SIG-M5 treated with dmso at 0.1 percent for 504 hours (cell line): ENCODE data around the gene SPATA17.
"Not testable (repeated sequence)": the region's sequence is repeated elsewhere in the genome, so short reads cannot be mapped to it uniquely, and the experiment has no call there.

ENCODE experiments used
- DNase-seq: peaks from one replicate; lab custom pipeline; 2025; ENCODE audit not compliant: unreplicated experiment; lab: John Stamatoyannopoulos, UW

SPATA17 gene

DNA sequence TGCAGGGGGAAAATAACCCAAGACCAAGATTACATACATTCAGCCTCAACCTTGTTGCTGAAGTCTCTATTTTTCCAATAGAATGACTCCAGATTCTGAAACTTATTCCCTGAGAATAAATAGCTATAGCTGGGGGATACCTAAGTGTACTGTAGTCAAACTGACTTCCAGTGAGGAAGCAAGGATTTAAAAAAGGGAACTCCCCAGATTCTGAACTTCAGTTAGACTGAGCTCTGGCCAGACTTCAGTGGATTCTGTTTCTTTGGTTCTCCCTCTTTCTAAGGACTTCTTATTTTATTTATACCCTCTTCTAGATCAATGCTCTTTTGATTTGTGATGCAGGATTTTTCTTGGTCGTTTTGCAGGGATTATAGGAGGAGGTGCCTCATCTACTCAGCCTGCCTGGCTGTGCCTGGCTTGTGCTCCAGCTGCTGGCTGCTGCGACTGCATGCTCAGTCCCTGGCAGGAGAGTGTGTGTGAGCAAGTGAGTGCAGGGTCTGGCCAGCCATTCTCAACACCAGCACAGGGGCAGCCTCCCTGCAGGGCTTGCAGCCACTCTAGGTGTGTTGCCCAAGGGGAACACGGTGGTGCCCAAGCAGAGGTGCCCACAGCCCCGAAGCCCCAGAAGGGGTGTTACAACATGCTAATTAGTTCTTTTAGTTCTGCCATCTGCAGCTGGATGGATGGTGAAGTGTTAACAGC is 43.0 kb downstream of the SPATA17 start:
- no peak for DNase-seq

DNA sequence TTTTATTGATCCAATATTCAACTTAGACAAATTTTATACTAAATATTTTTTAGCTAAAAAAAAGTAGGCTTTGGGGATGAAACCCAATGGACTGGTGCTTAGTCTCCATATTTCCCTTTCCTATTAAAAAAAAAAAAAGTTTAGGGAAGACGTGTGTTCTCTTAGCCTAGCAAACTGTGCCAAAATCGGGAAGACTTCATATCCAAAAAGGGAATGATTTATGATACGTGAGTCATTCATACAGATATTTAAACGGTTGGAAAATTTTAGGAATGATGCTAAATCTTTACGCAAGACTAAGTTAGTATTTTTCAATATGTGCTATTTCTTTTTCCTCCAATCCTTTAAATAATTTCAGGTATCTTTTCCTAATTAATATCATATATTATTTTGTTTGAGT is 50.7 kb downstream of the SPATA17 start:
- DNase-seq: no peak

DNA sequence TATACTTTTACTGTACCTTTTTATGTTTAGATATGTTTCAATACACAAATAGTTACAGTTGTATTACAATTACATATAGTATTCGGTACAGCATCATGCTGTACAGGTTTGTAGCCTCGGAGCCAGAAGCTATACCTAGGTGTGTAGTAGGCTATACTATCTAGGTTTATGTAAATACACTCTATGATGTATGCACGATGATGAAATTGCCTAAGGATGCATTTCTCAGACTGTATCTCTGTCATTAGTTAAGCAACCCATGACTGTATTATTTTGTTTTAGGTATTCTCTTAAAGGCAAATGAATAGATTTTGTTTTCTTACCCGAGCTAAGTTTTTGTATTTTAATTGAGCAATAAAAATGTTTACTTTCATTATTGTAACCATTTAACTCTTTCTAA is 56.4 kb downstream of the SPATA17 start:
- DNase-seq: no peak

DNA sequence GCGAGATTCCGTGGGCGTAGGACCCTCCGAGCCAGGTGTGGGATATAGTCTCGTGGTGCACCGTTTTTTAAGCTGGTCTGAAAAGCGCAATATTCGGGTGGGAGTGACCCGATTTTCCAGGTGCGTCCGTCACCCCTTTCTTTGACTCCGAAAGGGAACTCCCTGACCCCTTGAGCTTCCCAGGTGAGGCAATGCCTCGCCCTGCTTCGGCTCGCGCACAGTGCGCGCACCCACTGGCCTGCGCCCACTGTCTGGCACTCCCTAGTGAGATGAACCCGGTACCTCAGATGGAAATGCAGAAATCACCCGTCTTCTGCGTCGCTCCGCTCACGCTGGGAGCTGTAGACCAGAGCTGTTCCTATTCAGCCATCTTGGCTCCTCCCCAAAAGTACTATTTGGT is 65.0 kb downstream of the SPATA17 start:
- not testable (repeated sequence) for DNase-seq

DNA sequence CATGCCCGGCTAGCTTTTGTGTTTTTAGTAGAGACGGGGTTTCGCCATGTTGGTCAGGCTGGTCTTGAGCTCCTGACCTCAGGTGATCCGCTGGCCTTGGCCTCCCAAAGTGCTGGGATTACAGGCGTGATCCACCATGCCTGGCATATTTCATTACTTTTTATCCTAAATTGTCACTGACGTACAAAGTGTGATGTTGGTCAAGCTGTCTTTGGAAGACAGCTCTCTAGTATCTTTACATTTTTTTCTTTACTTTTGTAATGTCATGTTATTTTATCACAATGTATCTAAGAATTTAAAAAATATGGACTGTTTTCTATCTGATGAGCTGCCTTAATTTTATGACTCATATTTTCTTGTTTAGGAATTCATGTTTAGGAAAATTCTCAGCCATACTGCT is 72.2 kb downstream of the SPATA17 start:
- no peak for DNase-seq

DNA sequence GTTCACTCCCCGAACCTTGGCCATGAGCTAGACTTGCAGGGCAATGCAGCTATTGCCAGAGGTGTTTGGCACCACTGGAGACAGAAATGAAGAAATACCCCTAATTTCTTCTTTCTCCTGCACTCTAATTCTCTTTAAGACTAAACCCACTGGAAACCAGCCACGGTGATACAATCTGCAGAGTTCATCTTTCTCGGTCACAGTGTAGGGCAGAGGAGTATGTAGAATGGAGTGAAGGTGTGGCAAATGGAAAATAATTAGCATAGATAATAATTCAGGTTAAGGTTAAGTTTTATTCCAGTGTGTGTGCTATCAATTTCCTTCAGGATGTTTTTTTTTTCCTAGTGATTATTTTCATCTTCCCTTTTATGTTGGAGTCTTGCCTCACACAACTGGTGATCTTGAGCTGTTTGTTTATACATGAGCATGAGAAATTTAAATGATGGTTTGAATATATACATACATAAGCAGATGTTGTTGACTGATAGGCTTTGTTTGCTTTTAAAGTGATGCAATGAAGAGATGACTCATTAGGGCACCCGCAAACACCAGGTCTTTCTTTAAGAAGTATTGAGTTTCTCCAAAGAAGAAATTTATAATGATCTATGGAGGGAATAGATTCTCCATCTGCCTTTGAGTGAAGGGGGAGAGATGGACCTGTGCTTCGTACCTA is 81.9 kb downstream of the SPATA17 start:
- DNase-seq: peak; percentile 52

DNA sequence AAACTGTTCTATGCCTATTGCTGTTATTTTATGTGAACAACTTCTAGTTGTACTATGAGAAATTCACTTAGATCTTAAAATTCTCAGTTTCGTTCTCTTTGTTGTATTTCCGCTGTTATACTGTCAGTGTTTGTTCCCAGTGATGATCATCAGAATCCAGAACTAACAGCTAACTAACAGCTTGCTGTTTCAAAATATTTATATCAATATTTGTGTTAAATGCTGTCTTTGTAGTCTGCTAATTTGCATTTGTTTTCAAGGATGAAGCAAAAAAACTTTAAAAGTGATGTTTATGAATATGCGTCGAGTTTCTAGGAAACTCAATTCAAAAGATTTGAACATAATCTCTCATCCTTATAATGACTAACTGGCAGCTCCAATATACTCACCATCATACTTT is 84.5 kb downstream of the SPATA17 start:
- no peak for DNase-seq

DNA sequence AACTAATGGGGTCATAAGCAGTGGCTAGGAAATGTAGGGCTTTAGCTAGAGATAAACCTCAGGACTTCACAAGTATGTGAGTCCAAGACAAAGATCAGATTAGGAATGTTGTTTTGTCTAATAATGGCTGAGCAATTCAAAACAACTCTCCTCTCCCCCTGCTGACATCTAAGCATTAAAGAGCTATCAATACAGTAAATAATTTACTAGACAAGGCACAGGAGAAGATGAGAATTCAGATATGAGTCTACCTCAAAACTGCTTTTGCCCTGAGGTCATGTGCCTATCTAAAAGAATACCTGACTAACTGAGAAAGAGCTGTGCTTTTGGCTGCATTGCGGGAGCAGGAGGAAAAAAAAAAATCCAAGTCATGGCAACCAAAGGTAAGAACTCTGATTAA is 86.8 kb downstream of the SPATA17 start:
- DNase-seq: no peak

DNA sequence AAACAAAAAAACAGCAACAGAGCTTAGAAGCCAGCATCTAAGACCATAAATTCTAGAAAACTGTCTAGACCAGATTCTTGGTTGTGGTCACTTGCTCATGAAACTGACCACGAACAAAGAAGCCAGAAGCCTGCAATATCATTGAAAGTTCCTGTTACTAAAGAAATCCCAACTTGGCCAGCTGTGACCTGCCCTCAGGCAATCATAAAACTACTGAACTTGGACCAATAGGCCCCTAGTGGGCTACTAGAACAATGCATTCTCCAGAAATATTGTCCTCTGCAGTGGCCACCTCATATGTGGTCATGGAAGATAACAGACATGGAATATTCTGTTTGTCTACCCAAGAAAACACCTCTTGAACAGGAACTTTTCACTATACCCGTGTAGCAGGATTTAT is 87.7 kb downstream of the SPATA17 start:
- DNase-seq: no peak

DNA sequence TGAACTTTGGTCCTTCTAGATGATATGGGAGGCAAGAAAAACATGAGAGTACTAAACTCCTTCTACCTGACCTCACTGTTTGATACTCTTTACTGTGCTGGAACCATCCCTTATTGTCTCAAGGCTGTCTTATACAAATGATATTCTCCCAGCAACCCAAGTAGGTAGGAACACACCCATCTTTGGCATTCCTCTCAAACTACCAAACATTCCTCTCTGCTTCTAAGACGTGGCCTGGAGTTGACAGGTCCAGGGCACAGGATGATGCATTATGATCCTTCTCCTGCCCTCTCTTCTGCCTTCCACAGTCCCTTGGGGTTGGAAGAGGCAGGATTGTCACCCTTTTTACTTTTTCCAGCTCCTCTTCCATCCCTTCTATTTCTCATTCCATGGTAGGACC is 90.5 kb downstream of the SPATA17 start:
- peak; percentile 18 for DNase-seq

DNA sequence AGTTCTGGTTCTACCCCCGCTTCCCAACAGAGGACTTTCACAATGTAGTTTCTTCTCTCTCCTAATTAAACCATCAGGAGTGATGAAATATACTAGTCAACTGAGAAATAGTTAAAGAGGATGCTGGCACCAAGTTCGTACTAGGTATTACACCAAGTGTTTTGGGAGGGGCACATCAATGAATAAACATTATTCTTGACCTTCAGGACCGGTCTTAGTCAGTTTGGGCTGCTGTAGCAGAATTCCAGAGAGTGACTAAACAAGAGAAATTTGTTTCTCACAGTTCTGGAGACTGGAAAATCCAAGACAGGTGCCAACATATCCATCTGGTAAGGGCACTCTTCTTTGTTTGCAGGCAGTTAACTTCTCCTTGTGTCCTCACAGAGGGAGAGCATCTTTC is 103.8 kb downstream of the SPATA17 start:
- DNase-seq: no peak

DNA sequence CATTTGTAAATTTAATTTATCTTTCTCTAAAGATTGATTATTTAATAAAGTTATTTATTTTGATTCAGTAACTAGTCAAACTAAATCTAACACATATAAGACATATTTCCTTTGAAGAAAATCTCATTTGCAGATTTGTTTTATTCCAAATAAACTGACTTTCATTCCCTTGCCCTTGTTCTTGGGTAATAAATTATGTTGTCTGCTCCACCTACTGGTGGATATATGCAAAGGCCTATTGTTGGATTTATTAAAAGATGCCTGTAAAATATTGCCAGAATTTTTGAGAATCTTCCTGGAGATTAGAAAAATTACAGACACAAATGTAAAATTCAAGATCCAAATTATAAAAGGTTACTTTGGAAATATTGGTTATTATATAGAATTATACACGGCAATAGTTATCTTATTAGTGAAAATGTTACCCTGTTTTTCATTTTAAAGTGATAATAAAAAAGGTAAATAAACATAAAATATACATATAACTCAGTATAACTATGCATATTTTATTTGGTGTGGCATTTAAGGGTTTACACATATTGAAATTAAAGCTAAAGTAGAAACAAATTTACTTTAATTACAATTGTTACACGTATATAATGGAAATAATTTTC is 116.1 kb downstream of the SPATA17 start:
- DNase-seq: peak; percentile 65

DNA sequence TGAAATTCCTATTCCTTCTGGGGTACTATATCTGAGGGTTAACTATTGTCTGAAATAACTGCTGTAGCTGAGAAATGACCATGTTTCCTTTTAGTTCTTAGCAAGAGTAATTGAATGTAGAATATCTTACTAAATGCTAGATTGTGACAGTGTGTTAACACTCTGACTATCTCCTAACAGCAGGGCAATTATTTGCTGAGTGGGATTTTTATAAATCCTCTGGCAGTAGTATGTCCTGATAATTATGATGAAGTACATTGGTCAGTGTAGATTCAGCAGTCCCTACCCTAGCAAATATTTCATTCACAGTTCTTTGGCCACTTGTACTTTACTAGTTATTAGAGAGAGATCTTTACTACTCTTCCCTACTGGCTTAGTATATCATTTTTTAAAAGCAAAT is 138.6 kb downstream of the SPATA17 start:
- no peak for DNase-seq

DNA sequence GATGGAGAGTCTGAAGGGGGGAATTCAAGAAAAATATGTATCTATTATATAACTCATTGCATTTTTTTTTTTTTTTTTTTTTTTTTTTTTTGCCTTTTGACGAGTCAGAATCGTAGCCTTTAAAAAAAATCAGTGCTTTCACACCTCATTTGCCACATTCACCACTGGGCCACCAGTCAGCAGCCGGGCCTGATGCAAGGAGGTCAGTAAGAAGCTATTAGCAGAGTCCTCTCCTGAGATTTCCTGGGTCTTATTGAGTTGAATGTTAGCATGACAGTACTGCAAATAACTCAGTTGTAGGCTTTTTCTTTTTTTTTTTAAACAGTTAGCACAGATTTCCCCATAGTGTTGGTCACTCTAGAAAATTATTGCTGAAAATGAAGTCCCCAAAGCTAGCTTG is 139.8 kb downstream of the SPATA17 start:
- DNase-seq: no peak

DNA sequence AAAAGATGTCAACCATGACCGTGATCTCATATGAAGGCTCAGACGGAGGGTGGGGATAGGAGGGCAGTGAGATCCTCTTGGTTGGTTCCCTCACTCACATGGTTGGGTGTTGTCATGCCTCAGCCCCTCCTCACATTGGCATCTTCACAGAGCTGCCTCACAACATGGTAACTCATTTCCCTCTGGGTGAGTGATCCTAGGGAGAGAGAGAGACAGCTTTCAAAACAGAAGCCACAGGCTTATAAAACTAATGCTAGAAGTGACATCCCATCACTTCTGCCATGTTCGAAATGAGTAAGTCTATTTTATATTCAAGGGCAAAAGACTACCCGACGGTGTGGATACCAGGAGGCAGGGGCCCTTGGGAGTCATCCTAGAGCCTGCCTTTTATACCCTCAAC is 145.5 kb downstream of the SPATA17 start:
- no peak for DNase-seq

DNA sequence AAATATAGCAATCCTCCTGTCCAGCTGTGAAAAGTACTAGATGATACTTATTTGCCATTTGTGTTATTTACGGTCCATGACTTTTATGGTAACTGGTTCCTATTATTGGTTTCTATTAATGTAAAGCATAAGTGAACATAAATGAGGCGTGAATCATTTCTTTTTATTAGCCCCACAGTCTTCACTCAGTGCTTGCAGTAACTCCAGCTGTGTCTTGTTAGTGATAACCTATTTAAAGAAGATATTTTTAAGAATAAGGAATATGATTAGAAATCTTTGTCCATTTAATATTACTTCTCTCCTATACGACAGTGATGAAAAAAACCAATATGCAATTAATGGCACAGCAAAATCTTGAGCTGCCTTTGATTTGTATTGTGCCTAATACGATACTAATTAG is 149.9 kb downstream of the SPATA17 start:
- no peak for DNase-seq

DNA sequence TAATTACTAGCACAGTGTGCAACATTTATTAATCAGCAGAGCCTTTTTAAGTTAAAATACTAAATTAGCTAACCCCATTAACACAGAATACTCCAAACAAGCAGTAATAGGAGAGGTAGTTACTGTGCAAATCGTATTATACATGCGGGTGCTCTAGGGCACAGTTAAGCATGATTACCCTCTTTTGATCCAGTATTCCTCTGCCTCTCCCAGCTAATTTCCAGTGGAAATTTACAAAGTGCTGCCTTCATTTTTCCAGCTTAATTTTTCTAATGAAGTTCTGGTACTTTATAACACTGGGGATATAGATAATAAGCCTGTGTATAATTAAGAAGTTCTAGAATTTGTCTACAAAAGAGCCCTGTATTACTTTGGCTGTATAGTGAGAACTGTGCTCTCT is 159.9 kb downstream of the SPATA17 start:
- DNase-seq: no peak

DNA sequence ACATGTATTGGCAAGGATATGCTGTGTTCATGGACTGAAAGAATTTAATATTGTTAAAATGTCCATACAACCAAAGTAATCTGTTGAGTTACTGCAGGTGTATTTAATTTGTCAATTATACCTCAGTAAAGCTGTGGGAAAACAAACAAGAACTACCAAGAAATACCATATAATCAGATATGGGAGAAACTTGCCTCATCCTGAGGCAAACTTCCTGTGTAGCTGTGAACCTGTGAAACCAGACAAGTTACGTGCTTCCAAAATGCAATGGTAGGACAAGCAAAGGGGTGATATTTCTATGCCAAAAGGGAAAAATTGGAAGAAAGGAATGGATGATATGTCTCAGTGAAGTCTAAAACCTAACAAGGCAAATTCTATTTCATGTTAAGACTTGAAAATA is 174.6 kb downstream of the SPATA17 start:
- no peak for DNase-seq

DNA sequence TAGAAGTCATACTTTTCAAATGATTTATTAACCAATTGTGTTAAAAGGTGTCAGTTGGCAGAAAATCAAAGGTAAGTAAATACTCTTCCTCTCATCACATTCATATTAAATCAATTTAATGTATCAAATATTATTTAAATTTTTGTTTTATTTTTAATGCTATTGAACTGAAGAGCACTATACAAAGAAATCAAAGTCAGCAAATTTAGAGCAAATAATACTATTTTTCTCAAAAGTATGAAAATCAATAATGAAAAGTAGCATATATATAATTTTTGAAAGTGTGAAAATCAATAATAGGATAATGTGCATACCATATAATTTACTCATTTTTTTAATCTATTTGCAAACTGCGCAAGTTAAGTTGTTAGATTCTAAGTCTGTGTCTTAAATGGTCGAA is 181.0 kb downstream of the SPATA17 start:
- DNase-seq: no peak

DNA sequence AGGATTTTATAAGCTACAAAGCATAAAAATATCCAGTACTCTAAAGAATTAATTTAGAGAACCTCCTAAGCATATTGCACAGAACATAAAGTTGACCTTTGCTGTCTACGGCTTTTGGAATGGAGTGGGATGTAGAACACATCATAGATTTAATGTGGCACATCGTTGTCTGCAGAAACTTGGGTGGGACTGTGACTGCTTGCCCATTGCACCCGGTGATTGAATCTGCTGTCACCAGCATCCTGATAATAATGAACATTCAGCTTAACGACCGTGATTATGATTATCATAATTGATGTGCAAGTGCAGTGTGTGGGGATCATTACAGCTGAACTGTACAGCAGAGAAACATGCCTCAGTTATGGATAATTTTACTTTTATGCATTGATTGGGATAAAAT is 181.9 kb downstream of the SPATA17 start:
- no peak for DNase-seq

DNA sequence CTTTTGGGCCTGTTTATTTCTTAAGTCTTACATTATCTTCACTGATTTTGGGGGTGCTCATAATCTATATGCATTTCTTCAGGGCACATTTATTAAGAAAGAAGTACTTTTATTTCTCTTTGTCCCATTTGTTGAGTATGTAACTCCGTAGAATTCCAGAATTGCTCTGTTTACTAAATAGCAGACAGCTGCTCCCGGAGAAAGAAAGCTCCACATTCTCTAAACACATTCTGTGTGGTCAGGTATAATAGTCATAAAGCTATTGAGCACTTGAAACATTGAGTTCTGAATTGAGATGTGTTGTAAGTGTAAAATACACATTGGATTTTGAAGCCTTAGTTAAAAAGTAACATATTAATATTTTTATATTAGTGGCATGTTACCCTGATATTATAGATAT is 206.5 kb downstream of the SPATA17 start:
- no peak for DNase-seq

DNA sequence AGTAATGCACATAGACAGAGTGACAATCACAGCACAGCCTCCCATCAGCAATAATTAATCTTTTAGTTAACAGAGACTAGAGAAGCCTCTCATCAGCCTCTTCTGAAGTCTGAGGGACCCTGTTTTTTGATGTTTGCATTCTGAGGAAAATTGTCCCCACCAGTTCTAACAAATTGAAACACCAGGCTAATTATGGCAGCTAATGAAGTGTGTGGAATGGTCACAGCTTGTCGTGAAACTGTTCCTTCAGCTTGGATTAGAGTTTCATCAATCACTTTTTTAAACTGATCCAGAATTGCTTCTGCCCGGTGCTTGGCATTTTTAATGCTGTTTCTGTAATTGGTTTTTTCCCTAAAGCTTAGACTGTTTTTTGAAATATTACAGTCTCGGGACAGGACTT is 208.0 kb downstream of the SPATA17 start:
- DNase-seq: no peak

DNA sequence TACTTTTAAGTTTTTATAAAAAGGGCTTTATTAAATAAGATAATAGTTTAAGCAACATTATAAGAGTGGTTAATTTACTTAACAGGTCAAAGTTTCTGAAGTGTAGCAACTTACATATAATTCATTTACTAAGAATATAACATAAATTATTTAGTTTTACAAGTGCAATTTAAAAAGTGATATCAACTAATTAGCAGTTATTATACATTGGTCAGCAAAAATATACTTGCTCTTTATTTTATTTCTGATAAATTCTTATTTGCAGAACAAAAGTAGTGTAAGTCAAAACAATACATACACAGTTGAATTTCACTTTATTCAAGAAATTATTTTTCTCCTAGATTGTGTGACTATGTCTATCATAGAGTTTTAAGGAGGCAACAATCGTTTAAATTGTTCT is 215.6 kb downstream of the SPATA17 start:
- DNase-seq: no peak
